A549 treated with Mapracorat at 1 μM for 4 hours (cell line): ENCODE data around the gene SH3PXD2A. TPM values are rescaled to one million over a fixed set of nuclear protein-coding genes. Genes with fewer than 3 reads are reported as not detected.

Source experiments
- total RNA-seq: library from RNA; stranded (reverse); fragments of 200-300 nt; extraction: Qiagen RNA extraction; gene quantifications from 5 replicates; pipeline ENCODE4 v1.2.3, GENCODE V29; 2022

SH3PXD2A gene
- total RNA-seq = 0.80 to 1.6 TPM (median 1.3 TPM) in 5 replicates

GRCh38 chr10:103855424-103855823 is at the start of gene SH3PXD2A:
Gene SH3PXD2A, minus strand, starts transcription at chr10:103855576. Its CDS starts 310 bp downstream, at chr10:103855266.

Other genes starting within 250 kb of the SH3PXD2A start
- 18.1 to 22.4 TPM (median 21.0 TPM) in 5 replicates for gene STN1, start 62.6 kb upstream of the SH3PXD2A start, total RNA-seq
- gene SLK, start 111.6 kb upstream of the SH3PXD2A start, total RNA-seq = 23.6 to 34.7 TPM (median 31.4 TPM) in 5 replicates
- gene COL17A1, start 230.3 kb upstream of the SH3PXD2A start, total RNA-seq = 1.5 to 3.0 TPM (median 1.7 TPM) in 5 replicates